PFSK-1 (cell line): ENCODE results near the gene KIF5B.

Source experiments
- POLR2AphosphoS5 ChIP-seq: IDR thresholded peaks from 2 replicates; pipeline ENCODE4 v1.6.1; 2012; ENCODE audit warnings: low read depth, mild to moderate bottlenecking, control low read depth, low read length, moderate library complexity
- REST ChIP-seq, 2 experiments: IDR thresholded peaks; 2 replicates each; pipeline versions ENCODE4 v1.6.1 to v1.8.0; 2011 to 2012; ENCODE audit warnings: low read depth in 2 of 2, low read length in 2 of 2, control low read depth in 1 of 2, inconsistent platforms in 1 of 2, mild to moderate bottlenecking in 1 of 2, moderate library complexity in 1 of 2; ENCODE audit not compliant: insufficient read depth in 1 of 2
- SIN3A ChIP-seq: IDR thresholded peaks from 2 replicates; pipeline ENCODE4 v1.6.1; 2012; ENCODE audit warnings: mild to moderate bottlenecking, low read length, moderate library complexity, borderline replicate concordance; ENCODE audit not compliant: insufficient read depth

- no peak for TF ChIP-seq SIN3A
- TF ChIP-seq POLR2AphosphoS5: no peak
- no peak for TF ChIP-seq REST (IDR thresholded peaks at IDR 0.05; ENCODE audit: insufficient read depth in 1 of 2, low read depth in 2 of 2, low read length in 2 of 2)
Observed at GRCh38 chr10:32048282-32048681, 7.9 kb downstream of the KIF5B start.
